ENCODE data around the gene HIVEP3.

Gene HIVEP3

DNA sequence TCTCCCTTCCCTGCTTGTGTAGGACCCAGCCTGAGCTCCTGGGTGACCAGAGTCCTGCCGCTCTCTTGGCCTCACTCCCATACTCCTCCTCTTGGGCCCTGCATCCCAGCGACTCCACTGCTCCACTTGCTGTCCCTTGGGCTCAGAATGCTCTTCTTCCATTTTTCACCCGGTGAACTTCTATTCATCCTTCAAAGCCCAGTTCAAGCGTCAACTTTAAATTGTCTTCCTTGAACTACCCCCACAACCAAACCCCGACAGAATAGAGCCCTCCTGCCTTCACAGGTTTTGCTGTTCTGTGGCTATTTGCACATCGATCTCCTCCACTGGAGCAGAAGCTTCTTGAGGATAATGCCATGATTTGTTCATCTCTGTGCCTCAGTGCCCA lies 218.9 kb downstream of the HIVEP3 start:
- Histone ChIP-seq H3K4me3 (ENCODE audit: low read length, poor library complexity, severe bottlenecking) (no peak overlapping the region), H3K9ac (ENCODE audit: low read depth, low read length, poor library complexity, severe bottlenecking) (no peak overlapping the region), H4K20me1 (ENCODE audit: insufficient read depth, low read length, poor library complexity, severe bottlenecking) (no peaks in the 10 kb centered on the region), H3K9me3 (ENCODE audit: insufficient read depth, low read depth, low read length) (no peaks in the 10 kb centered on the region), H2AFZ (ENCODE audit: low read length) (no peak overlapping the region), H3K36me3 (ENCODE audit: insufficient read depth, low read length) (no peaks in the 10 kb centered on the region), H3K4me2 (ENCODE audit: low read depth, low read length, poor library complexity, severe bottlenecking) (no peak overlapping the region), H3K27me3 (ENCODE audit: insufficient read depth, low read length, poor library complexity, severe bottlenecking) (no peaks in the 10 kb centered on the region), H3K9me2 (replicated peaks; ENCODE audit: low read depth, low read length) (no peaks in the 10 kb centered on the region), H3F3A (ENCODE audit: low read depth) (no peaks in the 10 kb centered on the region), H3K4me1 (ENCODE audit: insufficient read depth, low read length, poor library complexity, severe bottlenecking) (peaks cover 12% of the 10 kb centered on the region), H3K79me2 (ENCODE audit: insufficient read depth, low read length) (no peaks in the 10 kb centered on the region)
- TF ChIP-seq CTCF (conservative IDR thresholded peaks at IDR 0.05; ENCODE audit: low read length) (no peak), EZH2phosphoT487 (IDR thresholded peaks at IDR 0.05; ENCODE audit: borderline replicate concordance) (no peak)

DNA sequence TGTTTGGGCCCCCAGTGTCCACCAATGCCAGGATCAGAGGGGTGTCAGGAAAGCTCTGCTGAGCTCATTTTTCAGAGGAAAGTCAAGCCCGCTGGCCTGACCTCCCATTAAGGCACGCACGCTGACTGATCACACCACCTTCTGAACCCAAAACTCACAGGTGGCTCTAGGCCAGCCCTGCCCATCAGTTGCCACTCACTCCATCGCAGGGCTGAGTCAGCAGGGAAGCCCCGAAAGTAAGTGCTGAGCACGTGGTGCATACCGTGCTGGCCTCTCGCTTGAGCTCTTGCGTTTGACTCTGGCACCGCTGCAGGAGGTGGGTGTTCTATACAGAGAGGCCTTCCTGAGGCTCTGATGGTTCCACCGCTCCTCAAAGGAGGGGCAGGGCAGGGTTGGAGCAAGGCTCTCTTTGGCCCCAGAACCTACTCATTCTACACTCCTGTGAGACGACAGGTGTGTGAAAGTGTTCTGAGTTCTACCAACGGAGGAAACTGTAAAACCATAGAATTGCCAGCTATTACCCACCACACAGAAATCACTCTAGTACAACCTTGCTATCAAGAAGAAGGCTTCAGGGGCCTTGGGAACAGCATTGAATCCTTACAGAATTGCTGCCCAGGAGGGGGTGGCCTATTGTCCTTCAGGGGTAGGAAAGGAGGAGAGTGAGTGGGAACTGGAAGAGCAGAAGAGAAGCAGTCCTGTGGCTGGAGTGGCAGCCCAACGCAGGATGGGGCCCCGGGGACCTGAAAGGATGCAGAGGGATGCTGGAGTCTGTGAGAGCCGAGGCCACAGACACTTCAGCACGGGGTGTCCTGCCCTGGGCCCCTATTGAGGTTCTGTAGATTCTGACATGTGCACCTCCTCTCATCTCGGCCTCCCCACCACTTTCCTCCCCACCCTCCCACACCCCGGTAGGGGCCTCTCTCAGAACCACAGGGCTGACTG lies 219.5 kb downstream of the HIVEP3 start:
- H3K79me2 ChIP-seq (ENCODE audit: insufficient read depth, low read length) = no peaks in the 10 kb centered on the region
- no peaks in the 10 kb centered on the region for H4K20me1 ChIP-seq (ENCODE audit: insufficient read depth, low read length, poor library complexity, severe bottlenecking)
- no peak overlapping the region for H3K4me2 ChIP-seq (ENCODE audit: low read depth, low read length, poor library complexity, severe bottlenecking)
- H3K9me2 ChIP-seq (replicated peaks; ENCODE audit: low read depth, low read length) = no peaks in the 10 kb centered on the region
- H3K4me1 ChIP-seq (ENCODE audit: insufficient read depth, low read length, poor library complexity, severe bottlenecking) = peaks cover 17% of the 10 kb centered on the region
- H3K9me3 ChIP-seq (ENCODE audit: insufficient read depth, low read depth, low read length) = no peaks in the 10 kb centered on the region
- TF ChIP-seq CTCF (conservative IDR thresholded peaks at IDR 0.05; ENCODE audit: low read length) (no peak), EZH2phosphoT487 (IDR thresholded peaks at IDR 0.05; ENCODE audit: borderline replicate concordance) (no peak)
- no peak overlapping the region for H2AFZ ChIP-seq (ENCODE audit: low read length)
- no peaks in the 10 kb centered on the region for H3K27me3 ChIP-seq (ENCODE audit: insufficient read depth, low read length, poor library complexity, severe bottlenecking)
- H3F3A ChIP-seq (ENCODE audit: low read depth) = no peaks in the 10 kb centered on the region
- H3K36me3 ChIP-seq (ENCODE audit: insufficient read depth, low read length) = no peaks in the 10 kb centered on the region
- H3K4me3 ChIP-seq (ENCODE audit: low read length, poor library complexity, severe bottlenecking) = no peak overlapping the region
- H3K9ac ChIP-seq (ENCODE audit: low read depth, low read length, poor library complexity, severe bottlenecking) = no peak overlapping the region

- TF ChIP-seq CTCF (conservative IDR thresholded peaks at IDR 0.05; ENCODE audit: low read length) (no peak), EZH2phosphoT487 (IDR thresholded peaks at IDR 0.05; ENCODE audit: borderline replicate concordance) (no peak)
- Histone ChIP-seq H3F3A (ENCODE audit: low read depth) (no peaks in the 10 kb centered on the region), H2AFZ (ENCODE audit: low read length) (no peak overlapping the region), H3K4me2 (ENCODE audit: low read depth, low read length, poor library complexity, severe bottlenecking) (no peak overlapping the region), H4K20me1 (ENCODE audit: insufficient read depth, low read length, poor library complexity, severe bottlenecking) (no peaks in the 10 kb centered on the region), H3K9me2 (replicated peaks; ENCODE audit: low read depth, low read length) (no peaks in the 10 kb centered on the region), H3K9me3 (ENCODE audit: insufficient read depth, low read depth, low read length) (no peaks in the 10 kb centered on the region), H3K9ac (ENCODE audit: low read depth, low read length, poor library complexity, severe bottlenecking) (no peak overlapping the region), H3K79me2 (ENCODE audit: insufficient read depth, low read length) (no peaks in the 10 kb centered on the region), H3K27me3 (ENCODE audit: insufficient read depth, low read length, poor library complexity, severe bottlenecking) (no peaks in the 10 kb centered on the region), H3K4me1 (ENCODE audit: insufficient read depth, low read length, poor library complexity, severe bottlenecking) (peaks cover 17% of the 10 kb centered on the region), H3K4me3 (ENCODE audit: low read length, poor library complexity, severe bottlenecking) (no peak overlapping the region), H3K36me3 (ENCODE audit: insufficient read depth, low read length) (no peaks in the 10 kb centered on the region)
Observed at GRCh38 chr1:41696381-41696780, 222.3 kb downstream of the HIVEP3 start.

All from Loucy (cell line).